ENCODE results near the gene SUN2.

GRCh38 chr22:38724176-38724575 is 31.6 kb downstream of the SUN2 start:
- TF ChIP-seq POLR2A (IDR thresholded peaks at IDR 0.05) (no peak), CTCF (IDR thresholded peaks at IDR 0.05) (no peak)

Measured in esophagus squamous epithelium (tissue), 4 donors.